CD4-positive, CD25-positive, alpha-beta regulatory T cell (primary cell): ENCODE results near the gene ANKIB1. TPM values are rescaled to one million over a fixed set of nuclear protein-coding genes. Genes with fewer than 3 reads are reported as not detected.

Source experiments
- ATAC-seq, 2 donors: fragments of 150-1000 bp; cut with Tn5 transposase; one replicate each; pipeline ENCODE4 v1.10.0; 2021; ENCODE audit warnings: low read depth in 2 of 2, moderate number of reproducible peaks in 2 of 2, moderate library complexity in 1 of 2
- DNase-seq, 3 donors: peaks; one replicate each; pipeline versions ENCODE4 v3.0.0 to v3.0.0-alpha.2; 2012 to 2022; ENCODE audit warnings: mixed read lengths in 1 of 3
- H3K27ac ChIP-seq: one replicate; pipeline ENCODE4 v1.7.0; 2013; ENCODE audit warnings: mild to moderate bottlenecking, low read length; ENCODE audit not compliant: insufficient read depth, poor library complexity, severe bottlenecking
- H3K27me3 ChIP-seq: one replicate; pipeline ENCODE4 v1.7.0; 2013; ENCODE audit warnings: low read length; ENCODE audit not compliant: control insufficient read depth, insufficient read depth
- H3K36me3 ChIP-seq: one replicate; pipeline ENCODE4 v1.7.0; 2013; ENCODE audit warnings: mild to moderate bottlenecking, low read length, moderate library complexity; ENCODE audit not compliant: control insufficient read depth, insufficient read depth
- H3K4me1 ChIP-seq: 2 replicates; pipeline ENCODE4 v1.7.0; 2013; ENCODE audit warnings: mild to moderate bottlenecking, low read length; ENCODE audit not compliant: insufficient read depth, control insufficient read depth, poor library complexity, severe bottlenecking
- H3K4me3 ChIP-seq: one replicate; pipeline ENCODE4 v1.7.0; 2013; ENCODE audit warnings: low read depth, mild to moderate bottlenecking, low read length, moderate library complexity
- H3K9me3 ChIP-seq, 2 experiments: 1 replicate in 1 of 2; 2 replicates in 1 of 2; pipeline ENCODE4 v1.7.0; 2013; ENCODE audit warnings: low read length in 2 of 2, mild to moderate bottlenecking in 1 of 2, moderate library complexity in 1 of 2; ENCODE audit not compliant: control insufficient read depth in 2 of 2
- H3K27ac Mint-ChIP-seq, 3 donors: one replicate each; pipeline ENCODE4 v1.8.0; 2020 to 2022; ENCODE audit warnings: mild to moderate bottlenecking in 3 of 3, mixed read lengths in 3 of 3, moderate library complexity in 2 of 3
- H3K27me3 Mint-ChIP-seq: one replicate; pipeline ENCODE4 v1.8.0; 2022; ENCODE audit warnings: mild to moderate bottlenecking, mixed read lengths
- H3K36me3 Mint-ChIP-seq: one replicate; pipeline ENCODE4 v1.8.0; 2020; ENCODE audit warnings: mixed read lengths
- H3K4me1 Mint-ChIP-seq, 4 donors: one replicate each; pipeline ENCODE4 v1.8.0; 2020 to 2022; ENCODE audit warnings: mixed read lengths in 4 of 4, mild to moderate bottlenecking in 1 of 4
- H3K4me3 Mint-ChIP-seq, 4 donors: one replicate each; pipeline ENCODE4 v1.8.0; 2020 to 2022; ENCODE audit warnings: mild to moderate bottlenecking in 4 of 4, mixed read lengths in 4 of 4, moderate library complexity in 3 of 4
- H3K9me3 Mint-ChIP-seq, 7 donors: one replicate each; pipeline ENCODE4 v1.8.0; 2020 to 2022; ENCODE audit warnings: mixed read lengths in 7 of 7, mild to moderate bottlenecking in 3 of 7, moderate library complexity in 2 of 7
- polyA plus RNA-seq, 4 donors: library from polyadenylated mRNA; unstranded; fragments of 300-500 nt; fragmentation: Illumina TruSeq; gene quantifications; one replicate each; pipeline ENCODE4 v1.2.3, GENCODE V29; 2021
- total RNA-seq: library from RNA; stranded (reverse); gene quantifications from one replicate; pipeline ENCODE4 v1.2.3, GENCODE V29; 2022

The ANKIB1 gene
- total and polyA plus RNA-seq, 5 donors from 2014 or later = 6.5 to 74.1 (median 11.3) TPM

DNA sequence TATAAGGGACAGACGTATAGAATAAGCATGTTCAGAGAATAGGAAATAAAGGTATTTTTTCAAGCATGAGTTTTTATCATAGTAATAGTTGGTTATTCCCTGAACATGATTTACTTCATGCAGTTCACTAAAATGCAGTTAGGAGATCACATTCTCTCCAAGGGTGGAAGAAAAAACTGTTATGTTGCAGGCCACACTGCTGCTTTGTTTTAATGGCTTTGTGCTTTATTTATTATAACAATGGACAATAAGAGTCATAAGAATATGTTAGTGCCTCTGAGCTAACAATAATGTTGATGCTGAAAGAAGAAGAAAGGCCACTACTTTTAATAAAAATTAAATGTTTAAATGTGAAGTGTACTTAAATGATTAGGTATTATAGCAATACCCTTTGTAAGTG is 123.0 kb downstream of the ANKIB1 start:
- ATAC-seq = no peak
- H3K27me3 Mint-ChIP-seq = no peaks in the 10 kb centered on the region
- no peak overlapping the region for H3K4me3 ChIP-seq

DNA sequence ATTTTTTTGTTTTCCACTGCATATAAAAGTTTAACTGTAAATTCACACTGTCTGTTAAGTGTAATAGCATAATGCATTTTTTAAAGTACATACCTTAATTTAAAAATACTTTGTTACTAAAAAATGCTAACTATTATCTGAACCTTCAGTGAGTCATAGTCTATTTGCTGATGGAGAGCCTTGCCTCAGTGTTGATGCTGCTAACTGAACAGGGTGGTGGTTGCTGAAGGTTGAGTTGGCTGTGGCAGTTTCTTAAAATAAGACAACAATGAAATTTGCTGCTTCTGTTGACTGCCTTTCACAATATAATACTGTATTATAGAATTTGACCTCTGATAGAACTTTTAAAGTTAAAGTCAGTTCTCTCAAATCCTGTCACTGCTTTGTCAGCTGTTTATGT is 129.2 kb downstream of the ANKIB1 start:
- Histone ChIP-seq H3K27ac (no peak overlapping the region), H3K9me3 (no peaks in the 10 kb centered on the region), H3K36me3 (peaks cover 28% of the 10 kb centered on the region), H3K27me3 (no peaks in the 10 kb centered on the region), H3K4me3 (no peak overlapping the region), H3K4me1 (no peaks in the 10 kb centered on the region)
- Mint-ChIP-seq H3K9me3 (no peaks in the 10 kb centered on the region), H3K36me3 (peaks cover 29% of the 10 kb centered on the region), H3K4me3 (no peak overlapping the region), H3K4me1 (no peaks in the 10 kb centered on the region), H3K27me3 (no peaks in the 10 kb centered on the region), H3K27ac (no peak overlapping the region)
- DNase-seq (no peak), ATAC-seq (no peak)

More for the DNA sequence above, 123.0 kb downstream of the ANKIB1 start:
- Mint-ChIP-seq H3K27ac (peak overlapping the region in 1 of 3 donors; percentile 45), H3K9me3 (no peaks in the 10 kb centered on the region), H3K4me3 (no peak overlapping the region), H3K36me3 (peaks cover 49% of the 10 kb centered on the region), H3K4me1 (peaks cover 0 to 8% (median 3%) of the 10 kb centered on the region in 4 donors)
- Histone ChIP-seq H3K36me3 (peaks cover 25% of the 10 kb centered on the region), H3K4me1 (no peaks in the 10 kb centered on the region), H3K27ac (no peak overlapping the region), H3K27me3 (no peaks in the 10 kb centered on the region), H3K9me3 (no peaks in the 10 kb centered on the region)
- DNase-seq = no peak

DNA sequence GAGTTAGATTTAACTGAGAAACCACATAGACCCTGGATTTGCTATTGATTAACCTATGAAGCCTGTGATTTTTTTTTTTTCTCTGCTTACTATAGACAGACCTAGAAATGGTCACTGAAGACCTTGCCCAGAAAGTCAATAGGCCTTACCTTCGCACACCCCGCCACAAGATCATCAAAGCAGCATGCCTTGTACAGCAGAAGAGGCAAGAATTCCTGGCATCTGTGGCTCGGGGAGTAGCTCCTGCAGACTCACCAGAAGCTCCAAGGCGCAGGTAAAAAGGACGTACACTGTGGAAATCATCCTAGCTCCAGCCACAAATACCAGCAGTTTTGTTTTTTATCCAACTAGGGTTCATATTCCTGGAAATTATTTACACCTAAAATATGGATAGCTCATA is 145.3 kb downstream of the ANKIB1 start:
- no peaks in the 10 kb centered on the region for H3K4me1 Mint-ChIP-seq
- peaks cover 32% of the 10 kb centered on the region for H3K36me3 ChIP-seq
- H3K4me1 ChIP-seq = no peaks in the 10 kb centered on the region
- H3K27me3 Mint-ChIP-seq = no peaks in the 10 kb centered on the region
- ATAC-seq (no peak), DNase-seq (no peak)
- H3K4me3 ChIP-seq = no peak overlapping the region
- H3K9me3 ChIP-seq = no peaks in the 10 kb centered on the region
- no peaks in the 10 kb centered on the region for H3K9me3 Mint-ChIP-seq
- no peak overlapping the region for H3K27ac Mint-ChIP-seq
- H3K4me3 Mint-ChIP-seq = no peak overlapping the region
- peaks cover 23% of the 10 kb centered on the region for H3K36me3 Mint-ChIP-seq
- no peaks in the 10 kb centered on the region for H3K27me3 ChIP-seq
- no peak overlapping the region for H3K27ac ChIP-seq

DNA sequence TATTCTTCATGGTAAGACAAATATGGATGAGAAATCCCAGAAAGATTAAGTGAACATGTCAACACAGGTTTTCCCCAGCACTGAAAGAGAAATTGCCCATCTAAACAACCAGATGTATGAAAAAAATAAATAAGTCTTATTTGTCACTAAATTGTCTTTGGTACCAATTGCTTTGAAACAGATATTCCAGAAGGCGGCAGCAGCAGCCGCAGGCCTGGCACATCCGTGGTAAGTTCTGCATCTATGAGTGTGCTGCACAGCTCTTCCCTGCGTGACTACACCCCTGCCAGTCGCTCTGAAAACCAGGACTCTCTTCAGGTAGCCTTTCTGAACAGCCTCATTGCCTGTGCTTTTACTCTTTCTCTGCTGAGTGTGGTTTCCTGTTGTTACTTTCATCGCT is 151.8 kb downstream of the ANKIB1 start:
- no peaks in the 10 kb centered on the region for H3K9me3 Mint-ChIP-seq
- H3K27ac ChIP-seq = no peak overlapping the region
- H3K36me3 Mint-ChIP-seq = peaks cover 25% of the 10 kb centered on the region
- ATAC-seq (no peak), DNase-seq (no peak)
- no peaks in the 10 kb centered on the region for H3K27me3 Mint-ChIP-seq
- H3K27ac Mint-ChIP-seq = no peak overlapping the region
- peaks cover 46% of the 10 kb centered on the region for H3K36me3 ChIP-seq
- H3K27me3 ChIP-seq = no peaks in the 10 kb centered on the region
- H3K4me3 Mint-ChIP-seq = no peak overlapping the region
- no peaks in the 10 kb centered on the region for H3K4me1 ChIP-seq
- H3K4me3 ChIP-seq = no peak overlapping the region
- no peaks in the 10 kb centered on the region for H3K4me1 Mint-ChIP-seq
- H3K9me3 ChIP-seq = no peaks in the 10 kb centered on the region

GRCh38 chr7:92400013-92400412 is 154.2 kb downstream of the ANKIB1 start:
- peaks cover 41% of the 10 kb centered on the region for H3K36me3 ChIP-seq
- no peaks in the 10 kb centered on the region for H3K9me3 Mint-ChIP-seq
- no peak overlapping the region for H3K4me3 ChIP-seq
- no peak overlapping the region for H3K4me3 Mint-ChIP-seq
- peaks cover 27% of the 10 kb centered on the region for H3K36me3 Mint-ChIP-seq
- peaks cover 4 to 14% (median 13%) of the 10 kb centered on the region in 4 donors for H3K4me1 Mint-ChIP-seq
- H3K4me1 ChIP-seq = no peaks in the 10 kb centered on the region
- no peak overlapping the region for H3K27ac ChIP-seq
- no peaks in the 10 kb centered on the region for H3K27me3 Mint-ChIP-seq
- DNase-seq (no peak), ATAC-seq (no peak)
- no peaks in the 10 kb centered on the region for H3K27me3 ChIP-seq
- no peaks in the 10 kb centered on the region for H3K9me3 ChIP-seq
- H3K27ac Mint-ChIP-seq = no peak overlapping the region

DNA sequence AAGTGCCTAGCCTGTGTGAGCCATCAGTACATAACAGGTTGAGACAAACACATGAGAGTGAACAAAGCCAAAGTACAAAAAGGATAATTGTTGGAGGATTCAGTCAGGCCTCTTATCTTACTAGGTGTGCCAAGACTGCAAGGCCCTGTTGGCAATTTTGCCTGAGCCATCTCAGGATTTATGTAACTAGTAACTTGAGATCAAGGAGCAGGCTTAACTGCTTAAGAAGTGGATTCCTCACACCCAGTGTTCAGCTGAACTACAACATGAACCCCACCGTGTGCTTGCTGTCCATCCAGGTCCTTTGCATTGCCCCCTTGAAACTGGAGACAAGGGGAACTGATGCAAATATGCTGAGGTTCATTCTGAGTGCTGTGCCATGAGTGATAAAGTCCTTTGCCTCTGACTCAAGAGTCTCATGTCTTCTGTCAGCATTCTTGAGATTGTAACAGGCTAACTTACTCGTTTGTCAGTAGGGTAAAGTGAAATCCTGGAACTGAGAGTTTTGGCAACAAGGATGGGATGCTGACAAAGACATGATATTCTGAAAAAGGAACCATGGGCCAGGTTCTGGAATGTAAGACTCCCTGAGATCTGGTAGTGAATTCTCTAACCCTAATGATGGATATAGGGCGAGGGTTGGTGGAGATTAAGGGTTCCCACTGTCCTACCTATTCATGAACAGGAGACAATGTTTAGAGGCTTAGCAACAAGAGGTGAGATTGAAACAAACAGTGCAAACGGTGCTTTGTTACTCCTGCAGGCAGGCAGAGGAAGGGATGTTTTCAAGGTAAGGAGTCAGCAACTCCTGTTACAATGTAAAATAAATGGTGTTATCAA is 157.4 kb downstream of the ANKIB1 start:
- peaks cover 4 to 14% (median 13%) of the 10 kb centered on the region in 4 donors for H3K4me1 Mint-ChIP-seq
- DNase-seq = no peak
- H3K4me3 Mint-ChIP-seq = peak overlapping the region in 1 of 4 donors; percentile 20
- peaks cover 13% of the 10 kb centered on the region for H3K36me3 Mint-ChIP-seq
- peaks cover 21% of the 10 kb centered on the region for H3K36me3 ChIP-seq
- H3K27me3 ChIP-seq = no peaks in the 10 kb centered on the region
- H3K27me3 Mint-ChIP-seq = no peaks in the 10 kb centered on the region
- peaks cover 0 to 1% (median 0%) of the 10 kb centered on the region in 7 donors for H3K9me3 Mint-ChIP-seq
- H3K27ac ChIP-seq = no peak overlapping the region
- ATAC-seq = no peak
- H3K27ac Mint-ChIP-seq = peak overlapping the region in 1 of 3 donors; percentile 47
- no peaks in the 10 kb centered on the region for H3K9me3 ChIP-seq
- no peaks in the 10 kb centered on the region for H3K4me1 ChIP-seq
- no peak overlapping the region for H3K4me3 ChIP-seq

DNA sequence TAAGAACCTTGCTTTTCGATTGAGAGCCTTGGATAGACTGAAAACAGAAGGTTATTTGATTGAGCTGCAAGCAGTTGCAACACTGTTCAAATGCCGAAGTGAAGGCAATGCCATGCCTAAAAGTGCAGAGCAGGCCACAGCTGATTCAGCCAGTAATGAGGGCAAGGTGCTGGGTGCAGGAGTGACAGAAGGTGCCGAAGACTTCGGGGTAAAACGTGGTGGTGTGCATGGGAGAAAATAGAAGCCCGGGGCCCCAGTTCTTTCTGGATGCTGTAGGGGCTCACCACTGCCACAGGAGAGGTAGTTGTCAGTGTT is 157.9 kb downstream of the ANKIB1 start:
- ATAC-seq = no peak
- peaks cover 7% of the 10 kb centered on the region for H3K36me3 Mint-ChIP-seq
- peaks cover 4 to 14% (median 13%) of the 10 kb centered on the region in 4 donors for H3K4me1 Mint-ChIP-seq
- H3K27ac Mint-ChIP-seq = no peak overlapping the region
- Histone ChIP-seq H3K27me3 (no peaks in the 10 kb centered on the region), H3K4me1 (no peaks in the 10 kb centered on the region), H3K4me3 (no peak overlapping the region), H3K27ac (no peak overlapping the region), H3K9me3 (no peaks in the 10 kb centered on the region), H3K36me3 (peaks cover 15% of the 10 kb centered on the region)
- peaks cover 0 to 3% (median 0%) of the 10 kb centered on the region in 7 donors for H3K9me3 Mint-ChIP-seq
- no peak for DNase-seq
- no peaks in the 10 kb centered on the region for H3K27me3 Mint-ChIP-seq
- no peak overlapping the region for H3K4me3 Mint-ChIP-seq

GRCh38 chr7:92404170-92404614 is 158.4 kb downstream of the ANKIB1 start:
- no peak overlapping the region for H3K4me3 Mint-ChIP-seq
- peaks cover 4 to 14% (median 13%) of the 10 kb centered on the region in 4 donors for H3K4me1 Mint-ChIP-seq
- peak overlapping the region in 2 of 3 donors; percentile 3 to 78 for H3K27ac Mint-ChIP-seq

More at GRCh38 chr7:92404170-92404614, 158.4 kb downstream of the ANKIB1 start:
- no peak overlapping the region for H3K27ac ChIP-seq
- H3K9me3 ChIP-seq = no peaks in the 10 kb centered on the region
- ATAC-seq (peak in 1 of 2 donors; percentile 37), DNase-seq (peak in 1 of 3 donors; percentile 46)
- peaks cover 5% of the 10 kb centered on the region for H3K36me3 Mint-ChIP-seq
- peaks cover 11% of the 10 kb centered on the region for H3K36me3 ChIP-seq
- no peaks in the 10 kb centered on the region for H3K4me1 ChIP-seq
- no peaks in the 10 kb centered on the region for H3K27me3 Mint-ChIP-seq
- H3K4me3 ChIP-seq = no peak overlapping the region
- no peaks in the 10 kb centered on the region for H3K27me3 ChIP-seq
- peaks cover 0 to 3% (median 0%) of the 10 kb centered on the region in 7 donors for H3K9me3 Mint-ChIP-seq
